SH-SY5Y (cell line): Measurements from ENCODE around the gene SPPL2B.

Source experiments
- GATA2 ChIP-seq: IDR thresholded peaks from 2 replicates; pipeline ENCODE4 v1.6.1; 2011; ENCODE audit warnings: mild to moderate bottlenecking, low read depth, low read length
- GATA3 ChIP-seq: IDR thresholded peaks from 2 replicates; pipeline ENCODE4 v1.6.1; 2011; ENCODE audit warnings: low read depth, mild to moderate bottlenecking, low read length, moderate library complexity

DNA sequence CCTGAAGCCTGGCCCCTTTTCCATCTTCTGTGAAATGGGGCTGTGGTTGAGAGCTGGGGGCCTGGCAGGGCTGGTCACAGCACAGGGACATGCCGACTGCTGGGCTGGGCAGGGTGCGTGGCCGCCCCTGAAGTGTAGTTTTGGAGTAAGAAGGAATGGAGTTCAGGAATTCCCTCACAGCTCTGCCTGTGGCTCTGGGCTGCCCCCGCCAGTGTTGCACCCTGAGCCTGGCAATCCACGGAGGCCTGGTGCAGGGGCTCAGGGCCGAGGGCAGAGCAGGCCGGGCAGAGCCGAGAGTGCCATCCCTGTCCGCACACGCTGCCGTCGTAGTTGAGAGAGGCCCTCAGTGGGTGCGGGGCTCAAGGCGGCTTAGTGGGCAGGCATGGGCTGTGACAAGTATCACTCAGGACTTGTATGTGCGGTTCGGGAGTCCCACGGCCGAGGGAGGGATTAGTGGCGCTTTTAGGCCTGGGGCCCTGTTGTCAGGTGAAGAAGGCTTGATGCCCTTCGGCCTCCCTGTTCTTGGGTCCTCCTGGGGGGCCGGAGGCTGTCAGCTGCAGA lies 9.7 kb downstream of the SPPL2B start:
- TF ChIP-seq GATA2 (no peak), GATA3 (no peak)
